Naive thymus-derived CD4-positive, alpha-beta T cell (primary cell): Measurements from ENCODE around the gene GLG1. TPM values are rescaled to one million over a fixed set of nuclear protein-coding genes. Genes with fewer than 3 reads are reported as not detected.
"Not testable (repeated sequence)": the region's sequence is repeated elsewhere in the genome, so short reads cannot be mapped to it uniquely, and the experiment has no call there.

ENCODE experiments used
- ATAC-seq: fragments of 150-1000 bp; cut with Tn5 transposase; 2 replicates; pipeline ENCODE4 v1.10.0; 2021; ENCODE audit warnings: mild to moderate bottlenecking, moderate library complexity
- CTCF ChIA-PET: fragments of 350-600 bp; sonication (Branson Sonifier 250); formaldehyde crosslinking; loops from one replicate; lab custom pipeline; 2021; ENCODE audit warnings: antibody characterized with exemption; lab: Charles Lee
- POLR2A ChIA-PET: fragments of 350-600 bp; sonication (Branson Sonifier 250); formaldehyde crosslinking; loops from one replicate; lab custom pipeline; 2021; ENCODE audit warnings: antibody characterized with exemption, inconsistent platforms; lab: Charles Lee
- DNase-seq, 9 donors: peaks; one replicate each; pipeline versions ENCODE4 v3.0.0 to v3.0.0-alpha.2; 2020 to 2022; ENCODE audit warnings: mixed read lengths in 1 of 9
- H3K27ac ChIP-seq: one replicate; pipeline ENCODE4 v1.7.0; 2013; ENCODE audit warnings: mild to moderate bottlenecking, low read depth, low read length, moderate library complexity
- H3K27me3 ChIP-seq, 2 donors: one replicate each; pipeline ENCODE4 v1.7.0; 2013; ENCODE audit warnings: low read length in 2 of 2, mild to moderate bottlenecking in 2 of 2, moderate library complexity in 2 of 2; ENCODE audit not compliant: control insufficient read depth in 2 of 2, insufficient read depth in 2 of 2
- H3K36me3 ChIP-seq, 3 experiments: 1 replicate in 2 of 3; 2 replicates in 1 of 3; pipeline ENCODE4 v1.7.0; 2013; ENCODE audit warnings: low read length in 3 of 3, mild to moderate bottlenecking in 3 of 3, moderate library complexity in 1 of 3; ENCODE audit not compliant: insufficient read depth in 3 of 3, control insufficient read depth in 2 of 3
- H3K4me1 ChIP-seq, 2 donors: one replicate each; pipeline ENCODE4 v1.7.0; 2013; ENCODE audit warnings: low read length in 2 of 2, mild to moderate bottlenecking in 2 of 2, moderate library complexity in 1 of 2; ENCODE audit not compliant: control insufficient read depth in 2 of 2, insufficient read depth in 2 of 2
- H3K4me3 ChIP-seq: 2 replicates; pipeline ENCODE4 v1.7.0; 2013; ENCODE audit warnings: mild to moderate bottlenecking, low read length
- H3K9me3 ChIP-seq, 3 experiments: 1 replicate in 2 of 3; 2 replicates in 1 of 3; pipeline ENCODE4 v1.7.0; 2013; ENCODE audit warnings: low read length in 3 of 3; ENCODE audit not compliant: control insufficient read depth in 2 of 3
- H3K27ac Mint-ChIP-seq, 9 donors: one replicate each; pipeline ENCODE4 v1.8.0; 2020 to 2022; ENCODE audit warnings: mixed read lengths in 9 of 9, mild to moderate bottlenecking in 8 of 9, moderate library complexity in 5 of 9, inconsistent platforms in 2 of 9
- H3K27me3 Mint-ChIP-seq, 5 donors: one replicate each; pipeline ENCODE4 v1.8.0; 2021 to 2022; ENCODE audit warnings: mixed read lengths in 5 of 5, mild to moderate bottlenecking in 1 of 5
- H3K36me3 Mint-ChIP-seq, 5 donors: one replicate each; pipeline ENCODE4 v1.8.0; 2020 to 2022; ENCODE audit warnings: mixed read lengths in 5 of 5, mild to moderate bottlenecking in 3 of 5, inconsistent platforms in 1 of 5
- H3K4me1 Mint-ChIP-seq, 7 donors: one replicate each; pipeline ENCODE4 v1.8.0; 2020 to 2022; ENCODE audit warnings: mixed read lengths in 7 of 7, mild to moderate bottlenecking in 3 of 7, inconsistent platforms in 1 of 7
- H3K4me3 Mint-ChIP-seq, 10 donors: one replicate each; pipeline ENCODE4 v1.8.0; 2020 to 2022; ENCODE audit warnings: mild to moderate bottlenecking in 10 of 10, mixed read lengths in 10 of 10, moderate library complexity in 6 of 10, inconsistent platforms in 2 of 10
- H3K9me3 Mint-ChIP-seq, 11 donors: one replicate each; pipeline ENCODE4 v1.8.0; 2020 to 2022; ENCODE audit warnings: mixed read lengths in 11 of 11, mild to moderate bottlenecking in 4 of 11, inconsistent platforms in 1 of 11, moderate library complexity in 1 of 11
- intact Hi-C, 2 donors: fragments of 100-400 bp; cut with micrococcal nuclease; formaldehyde crosslinking; loops; one replicate each; pipeline ENCODE4 v1.15.1; 2023
- polyA plus RNA-seq, 2 donors: library from polyadenylated mRNA; unstranded; fragments of 300-500 nt; fragmentation: Illumina TruSeq; gene quantifications; one replicate each; pipeline ENCODE4 v1.2.3, GENCODE V29; 2021
- total RNA-seq, 6 experiments: library from RNA in 5 of 6; stranded (reverse) in 5 of 6; gene quantifications; 1 replicate in 5 of 6; 2 replicates in 1 of 6; pipeline ENCODE4 v1.2.3 and lab custom pipeline; 2021 to 2026

GLG1 gene
- total and polyA plus RNA-seq, 7 experiments from 2014 or later, result 125 to 285 (median 188) TPM

GRCh38 chr16:74413485-74413884 is 193.4 kb downstream of the GLG1 start:
- not testable (repeated sequence) for ATAC-seq, H3K4me1 ChIP-seq, H3K36me3 ChIP-seq

GRCh38 chr16:74412775-74413390 is 194.0 kb downstream of the GLG1 start:
- not testable (repeated sequence) for H3K4me1 Mint-ChIP-seq

More at GRCh38 chr16:74413485-74413884, 193.4 kb downstream of the GLG1 start:
- H3K36me3 Mint-ChIP-seq, POLR2A ChIA-PET, H3K27me3 ChIP-seq, CTCF ChIA-PET, DNase-seq, H3K9me3 ChIP-seq, H3K4me3 Mint-ChIP-seq, H3K4me1 Mint-ChIP-seq, intact Hi-C loops, H3K27ac ChIP-seq, H3K4me3 ChIP-seq, H3K27ac Mint-ChIP-seq, H3K27me3 Mint-ChIP-seq: not testable (repeated sequence)
- H3K9me3 Mint-ChIP-seq, result peaks cover 0 to 11% (median 2%) of the 10 kb centered on the region in 11 donors

GRCh38 chr16:74412138-74412774 is 194.7 kb downstream of the GLG1 start:
- H3K4me1 Mint-ChIP-seq, H3K36me3 Mint-ChIP-seq, H3K27ac ChIP-seq, intact Hi-C loops, H3K27me3 Mint-ChIP-seq, H3K4me1 ChIP-seq, POLR2A ChIA-PET, ATAC-seq, H3K27ac Mint-ChIP-seq, DNase-seq, H3K4me3 ChIP-seq, H3K9me3 ChIP-seq, H3K4me3 Mint-ChIP-seq, H3K27me3 ChIP-seq, H3K36me3 ChIP-seq, CTCF ChIA-PET: not testable (repeated sequence)
- H3K9me3 Mint-ChIP-seq, result peaks cover 0 to 11% (median 2%) of the 10 kb centered on the region in 11 donors

More at GRCh38 chr16:74412775-74413390, 194.0 kb downstream of the GLG1 start:
- POLR2A ChIA-PET, H3K27me3 ChIP-seq, CTCF ChIA-PET, H3K27ac ChIP-seq, intact Hi-C loops, H3K27ac Mint-ChIP-seq, H3K4me1 ChIP-seq, H3K4me3 ChIP-seq, H3K4me3 Mint-ChIP-seq, H3K36me3 ChIP-seq, H3K36me3 Mint-ChIP-seq, H3K27me3 Mint-ChIP-seq, H3K9me3 ChIP-seq: not testable (repeated sequence)
- peaks cover 0 to 11% (median 2%) of the 10 kb centered on the region in 11 donors for H3K9me3 Mint-ChIP-seq
- peak; percentile 9 for ATAC-seq
- DNase-seq, result peak in 1 of 9 donors; percentile 16

GRCh38 chr16:74410981-74411380 is 195.9 kb downstream of the GLG1 start:
- H3K4me3 ChIP-seq, H3K36me3 ChIP-seq, CTCF ChIA-PET, H3K27ac ChIP-seq, POLR2A ChIA-PET, intact Hi-C loops, ATAC-seq, DNase-seq, H3K27me3 ChIP-seq, H3K27me3 Mint-ChIP-seq, H3K4me3 Mint-ChIP-seq, H3K27ac Mint-ChIP-seq, H3K36me3 Mint-ChIP-seq, H3K4me1 ChIP-seq, H3K4me1 Mint-ChIP-seq, H3K9me3 ChIP-seq: not testable (repeated sequence)
- peaks cover 0 to 11% (median 2%) of the 10 kb centered on the region in 11 donors for H3K9me3 Mint-ChIP-seq

GRCh38 chr16:74410057-74410957 is 196.6 kb downstream of the GLG1 start:
- CTCF ChIA-PET, intact Hi-C loops, H3K4me3 ChIP-seq, POLR2A ChIA-PET, H3K36me3 Mint-ChIP-seq, H3K27ac Mint-ChIP-seq, H3K4me1 ChIP-seq, H3K4me1 Mint-ChIP-seq, H3K9me3 ChIP-seq, H3K27me3 ChIP-seq, H3K27ac ChIP-seq, H3K27me3 Mint-ChIP-seq, H3K36me3 ChIP-seq: not testable (repeated sequence)
- peak in 1 of 9 donors; percentile 20 for DNase-seq
- H3K9me3 Mint-ChIP-seq, result peaks cover 0 to 11% (median 2%) of the 10 kb centered on the region in 11 donors
- peak; percentile 7 for ATAC-seq
- H3K4me3 Mint-ChIP-seq, result peak overlapping the region in 1 of 10 donors; percentile 16

GRCh38 chr16:74409185-74409981 is 197.5 kb downstream of the GLG1 start:
- H3K9me3 ChIP-seq, H3K4me3 ChIP-seq, intact Hi-C loops, H3K4me1 ChIP-seq, CTCF ChIA-PET, POLR2A ChIA-PET, H3K27me3 ChIP-seq, H3K4me3 Mint-ChIP-seq, ATAC-seq, H3K27ac ChIP-seq, H3K27ac Mint-ChIP-seq, H3K27me3 Mint-ChIP-seq, H3K4me1 Mint-ChIP-seq, H3K36me3 ChIP-seq, H3K36me3 Mint-ChIP-seq: not testable (repeated sequence)
- peak in 1 of 9 donors; percentile 19 for DNase-seq
- H3K9me3 Mint-ChIP-seq, result peaks cover 0 to 11% (median 2%) of the 10 kb centered on the region in 11 donors
